C4-2B (cell line): ENCODE results near the gene MLLT1.
A peak's percentile ranks its signal among the peaks of the same experiment; 100 is the strongest.

ENCODE experiments used
- H3K27ac ChIP-seq: fragments of 450-650 bp; 2 replicates; pipeline ENCODE4 v1.5.1; 2017
- CTCF ChIP-seq: fragments of 450-650 bp; conservative IDR thresholded peaks from 2 replicates; pipeline ENCODE4 v1.5.1; 2017; ENCODE audit warnings: mild to moderate bottlenecking
- ZFX ChIP-seq: fragments of 450-650 bp; IDR thresholded peaks from 2 replicates; pipeline ENCODE4 v1.6.1; 2017

Gene MLLT1

GRCh38 chr19:6238643-6239281 lies 41.0 kb downstream of the MLLT1 start:
- TF ChIP-seq CTCF: no peak; the same call in 1 of the 2 replicates
- H3K27ac ChIP-seq: peak overlapping the region; percentile 93

GRCh38 chr19:6238256-6238642 lies 41.5 kb downstream of the MLLT1 start:
- TF ChIP-seq ZFX: no peak
- no peak for TF ChIP-seq CTCF
- peak overlapping the region; percentile 93 for H3K27ac ChIP-seq

GRCh38 chr19:6236310-6237291 lies 43.2 kb downstream of the MLLT1 start:
- TF ChIP-seq CTCF (no peak; the same call in 1 of the 2 replicates), ZFX (no peak)
- peak overlapping the region; percentile 93 for H3K27ac ChIP-seq

- TF ChIP-seq CTCF (no peak), ZFX (no peak)
- H3K27ac ChIP-seq: peak overlapping the region; percentile 93
These were observed 44.5 kb downstream of the MLLT1 start for GRCh38 chr19:6235031-6235951.

- TF ChIP-seq ZFX: no peak
- no peak for TF ChIP-seq CTCF
- H3K27ac ChIP-seq: peak overlapping the region; percentile 26
These were observed 45.2 kb downstream of the MLLT1 start for GRCh38 chr19:6234527-6234926.

GRCh38 chr19:6233827-6234511 lies 45.8 kb downstream of the MLLT1 start:
- H3K27ac ChIP-seq: peak overlapping the region; percentile 26
- TF ChIP-seq CTCF (no peak), ZFX (no peak)
